ENCODE results near the gene SEMA6A.

DNA sequence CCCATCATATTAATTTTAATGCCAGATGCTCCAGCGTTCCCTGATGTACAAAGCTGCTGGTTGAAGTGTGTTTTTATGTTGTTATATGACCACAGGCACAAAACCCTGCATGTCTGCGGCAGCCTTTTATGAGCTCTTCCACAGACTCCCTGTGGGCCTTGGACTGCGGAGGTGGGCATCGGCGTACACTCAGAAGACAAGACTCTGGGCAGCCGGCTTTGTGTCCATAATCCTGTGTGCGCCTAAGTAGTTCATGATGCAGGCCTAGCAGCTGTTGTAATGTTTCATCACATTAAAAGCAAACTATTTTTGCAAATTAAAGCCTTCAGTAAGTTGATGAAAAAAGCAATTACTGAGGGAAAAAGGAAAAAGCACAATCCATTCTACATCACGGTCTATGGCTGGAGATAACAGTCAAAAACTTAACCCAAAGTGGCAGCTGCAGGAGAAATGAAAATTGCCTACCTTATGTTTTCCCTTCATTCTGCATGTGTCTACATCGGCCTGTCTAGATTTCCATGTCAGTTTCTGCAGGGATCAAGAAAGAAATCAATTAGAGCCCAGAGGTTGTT is 78.8 kb downstream of the SEMA6A start:
- TF ChIP-seq POLR2A (IDR thresholded peaks at IDR 0.05) = no peak
- TF ChIP-seq, protein P1, sequence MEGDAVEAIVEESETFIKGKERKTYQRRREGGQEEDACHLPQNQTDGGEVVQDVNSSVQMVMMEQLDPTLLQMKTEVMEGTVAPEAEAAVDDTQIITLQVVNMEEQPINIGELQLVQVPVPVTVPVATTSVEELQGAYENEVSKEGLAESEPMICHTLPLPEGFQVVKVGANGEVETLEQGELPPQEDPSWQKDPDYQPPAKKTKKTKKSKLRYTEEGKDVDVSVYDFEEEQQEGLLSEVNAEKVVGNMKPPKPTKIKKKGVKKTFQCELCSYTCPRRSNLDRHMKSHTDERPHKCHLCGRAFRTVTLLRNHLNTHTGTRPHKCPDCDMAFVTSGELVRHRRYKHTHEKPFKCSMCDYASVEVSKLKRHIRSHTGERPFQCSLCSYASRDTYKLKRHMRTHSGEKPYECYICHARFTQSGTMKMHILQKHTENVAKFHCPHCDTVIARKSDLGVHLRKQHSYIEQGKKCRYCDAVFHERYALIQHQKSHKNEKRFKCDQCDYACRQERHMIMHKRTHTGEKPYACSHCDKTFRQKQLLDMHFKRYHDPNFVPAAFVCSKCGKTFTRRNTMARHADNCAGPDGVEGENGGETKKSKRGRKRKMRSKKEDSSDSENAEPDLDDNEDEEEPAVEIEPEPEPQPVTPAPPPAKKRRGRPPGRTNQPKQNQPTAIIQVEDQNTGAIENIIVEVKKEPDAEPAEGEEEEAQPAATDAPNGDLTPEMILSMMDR (IDR thresholded peaks at IDR 0.05) = no peak
